Inflammatory macrophage treated with lipopolysaccharide for 4 hours (primary cell): ENCODE measurements around the gene DTNB.
"Not testable (repeated sequence)": the region's sequence is repeated elsewhere in the genome, so short reads cannot be mapped to it uniquely, and the experiment has no call there.

Experiments
- DNase-seq: peaks from one replicate; pipeline ENCODE4 v3.0.0-alpha.2; 2020

The DTNB gene

DNA sequence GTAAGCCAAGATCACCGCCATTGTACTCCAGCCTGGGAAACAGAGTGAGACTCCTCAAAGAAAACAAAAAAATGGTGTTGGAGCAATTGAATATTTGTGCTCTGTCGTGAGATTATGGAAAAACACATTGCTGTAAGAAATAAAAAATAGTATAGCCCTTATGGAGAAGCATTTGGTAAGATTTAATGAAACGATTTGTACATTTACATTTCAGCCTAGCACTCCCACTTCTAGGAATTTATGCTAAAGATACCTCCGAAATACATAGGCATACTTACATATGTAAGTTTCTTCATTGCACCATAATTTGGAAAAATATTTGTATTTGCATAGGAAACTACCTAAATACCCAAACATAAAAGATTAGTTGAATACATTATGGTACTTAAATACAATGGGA lies 8.7 kb upstream of the DTNB start:
- no peak for DNase-seq

DNA sequence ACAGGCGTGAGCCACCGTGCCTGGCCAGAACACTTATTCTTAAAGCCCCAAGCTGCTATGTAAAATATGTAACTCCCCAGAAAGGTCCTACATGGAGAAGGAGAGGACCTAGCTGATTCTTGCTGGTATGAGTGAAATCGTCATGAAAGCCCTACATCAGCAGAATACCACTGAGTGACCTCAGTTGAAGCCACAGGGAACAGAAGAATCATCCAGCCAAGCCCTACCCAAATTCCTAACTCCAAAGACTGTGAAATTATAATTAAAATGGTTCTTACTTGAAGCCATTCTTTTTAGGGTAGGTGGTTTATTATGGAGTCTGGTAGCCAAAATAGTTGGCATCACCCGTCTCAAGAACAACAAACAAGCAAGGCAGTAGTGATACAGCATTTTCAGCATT lies 4.5 kb upstream of the DTNB start:
- DNase-seq, result no peak

DNA sequence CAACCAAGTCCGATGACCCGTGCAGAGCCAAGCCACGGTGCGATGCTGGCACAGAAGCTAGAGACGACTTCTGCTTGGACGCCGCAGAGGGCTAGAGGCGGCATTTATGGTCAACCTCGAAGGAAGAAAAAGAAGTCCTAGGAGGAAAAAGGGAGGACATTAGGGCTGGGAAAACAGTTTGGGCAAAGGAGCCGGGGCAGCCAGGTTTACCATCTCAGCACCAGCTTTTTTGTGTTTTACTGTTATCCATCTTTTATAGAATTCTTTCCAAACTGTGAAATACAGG lies 643 bp upstream of the DTNB start:
- peak; percentile 25 for DNase-seq

DNA sequence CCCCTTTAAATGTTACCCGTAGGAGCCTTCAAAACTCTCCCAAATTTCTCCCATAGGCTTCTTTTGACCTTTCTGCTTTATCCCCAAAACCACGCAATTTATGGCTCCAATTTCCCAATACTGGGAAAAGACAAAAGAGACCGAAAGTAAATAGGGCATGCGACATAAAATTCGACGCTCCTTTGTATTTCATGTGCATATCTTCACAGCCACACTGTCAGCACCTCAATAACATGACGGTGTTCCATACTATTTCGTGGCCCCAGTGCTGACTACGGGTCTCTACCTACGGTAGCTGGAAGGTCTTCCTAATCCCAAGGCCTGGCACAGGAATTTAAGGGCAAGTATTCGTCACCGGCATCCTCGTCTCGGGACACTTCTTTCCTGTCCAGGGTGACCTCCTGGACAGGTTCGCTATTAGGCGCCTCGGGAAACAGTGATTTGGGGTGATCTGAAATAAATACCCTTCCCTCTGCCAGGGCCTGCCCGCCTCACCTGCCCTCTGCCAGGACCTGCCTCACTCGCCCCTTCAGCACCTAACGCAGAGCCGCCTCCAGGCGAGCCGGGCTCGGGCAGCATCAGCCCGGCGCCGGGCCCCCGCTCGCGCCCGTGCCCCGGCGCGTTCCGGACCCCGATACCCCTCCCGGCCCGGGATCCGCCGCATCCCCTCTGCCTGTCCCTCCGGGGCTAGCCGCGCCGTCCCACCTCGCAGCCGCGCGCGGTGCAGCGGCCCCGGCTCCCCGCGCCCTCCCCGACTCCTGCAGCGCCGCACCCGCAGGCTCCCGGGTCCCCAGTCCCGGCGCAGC lies 680 bp downstream of the DTNB start:
- no peak for DNase-seq

DNA sequence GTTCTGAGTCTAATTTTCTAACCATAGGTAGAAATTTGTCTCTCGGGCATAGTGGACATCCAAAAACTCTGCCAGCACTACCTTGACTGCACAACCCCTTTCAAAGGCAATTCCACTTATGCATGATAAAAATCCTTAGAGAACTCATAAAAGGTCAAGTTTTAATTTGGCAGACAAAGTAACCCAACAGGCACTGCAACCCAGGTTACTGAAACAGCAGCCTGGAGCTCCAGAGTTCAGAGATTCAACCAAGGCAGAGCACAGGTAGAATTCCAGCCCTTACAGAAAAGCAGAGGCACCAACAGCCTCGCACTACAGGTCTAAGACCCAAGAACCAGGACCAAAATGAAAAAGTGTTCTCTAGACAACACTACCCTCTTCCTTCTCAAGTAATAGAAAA lies 1.8 kb downstream of the DTNB start:
- DNase-seq, result no peak

DNA sequence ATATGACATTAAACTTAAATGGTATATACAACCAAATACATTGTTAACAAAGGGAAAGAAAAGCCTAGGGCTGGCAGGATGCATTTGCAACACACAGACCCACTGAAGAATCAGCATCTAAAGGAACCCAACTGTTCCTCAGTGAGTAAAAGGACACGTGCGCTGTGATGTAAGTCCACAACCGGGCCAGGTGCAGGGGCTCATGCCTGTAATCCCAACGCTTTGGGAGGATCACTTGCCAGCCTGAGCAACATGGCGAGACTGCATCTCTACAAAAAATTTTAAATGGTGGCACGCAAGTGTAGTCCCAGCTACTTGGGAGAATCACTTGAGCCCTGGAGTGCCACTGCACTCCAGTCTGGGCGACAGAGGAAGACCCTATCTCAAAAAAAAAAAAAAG lies 3.9 kb downstream of the DTNB start:
- DNase-seq, result no peak

DNA sequence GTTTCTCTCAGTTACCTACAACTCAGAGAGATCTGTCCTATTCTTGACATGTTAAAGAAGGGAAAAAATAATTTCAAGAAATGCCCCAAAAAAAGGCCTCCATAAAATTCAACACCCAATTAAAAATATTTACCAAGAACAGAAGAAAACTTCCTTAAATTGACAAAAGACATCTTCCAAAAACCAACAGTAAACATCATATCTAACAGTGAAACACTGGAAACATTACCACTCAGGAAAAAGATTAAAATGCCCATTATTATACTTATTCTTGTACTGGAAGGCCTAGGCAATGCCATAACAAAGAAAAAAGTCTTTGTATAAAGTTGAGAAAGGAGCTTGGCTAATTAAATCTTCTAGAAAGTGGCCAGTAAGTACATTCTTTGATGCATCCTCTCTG lies 7.2 kb downstream of the DTNB start:
- no peak for DNase-seq

DNA sequence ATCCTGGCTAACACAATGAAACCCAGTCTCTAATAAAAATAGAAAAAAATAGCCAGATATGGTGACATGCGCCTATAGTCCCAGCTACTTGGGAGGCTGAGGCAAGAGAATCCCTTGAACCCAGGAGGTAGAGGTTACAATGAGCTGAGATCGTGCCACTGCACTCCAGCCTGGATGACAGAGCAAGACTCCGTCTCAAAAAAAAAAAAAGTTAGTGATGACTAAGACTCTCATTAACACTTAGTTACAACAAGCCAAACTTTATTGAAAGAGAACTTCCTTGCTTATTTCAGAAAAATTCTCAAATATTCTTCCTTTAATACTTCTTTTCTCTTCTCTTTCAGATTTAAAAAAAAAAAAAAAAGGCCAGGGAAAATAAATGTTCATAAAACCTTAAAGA lies 7.9 kb downstream of the DTNB start:
- not testable (repeated sequence) for DNase-seq

DNA sequence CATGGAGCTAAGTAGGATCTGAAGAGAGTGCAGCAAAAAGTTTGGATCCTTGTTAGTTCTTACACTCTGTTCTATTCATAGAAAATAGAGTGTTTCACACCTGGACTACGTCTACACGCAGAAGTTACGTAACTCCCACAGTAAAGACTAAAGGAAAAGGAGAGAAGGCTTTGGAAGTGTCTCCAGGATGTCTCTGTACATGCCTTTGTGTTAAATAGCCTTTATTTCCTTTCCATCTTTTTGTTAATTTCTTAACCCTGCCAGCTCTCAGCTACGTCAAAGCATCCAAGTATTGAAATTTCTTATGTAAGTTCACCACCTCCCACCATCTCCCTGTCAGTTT lies 8.4 kb downstream of the DTNB start:
- DNase-seq, result no peak

DNA sequence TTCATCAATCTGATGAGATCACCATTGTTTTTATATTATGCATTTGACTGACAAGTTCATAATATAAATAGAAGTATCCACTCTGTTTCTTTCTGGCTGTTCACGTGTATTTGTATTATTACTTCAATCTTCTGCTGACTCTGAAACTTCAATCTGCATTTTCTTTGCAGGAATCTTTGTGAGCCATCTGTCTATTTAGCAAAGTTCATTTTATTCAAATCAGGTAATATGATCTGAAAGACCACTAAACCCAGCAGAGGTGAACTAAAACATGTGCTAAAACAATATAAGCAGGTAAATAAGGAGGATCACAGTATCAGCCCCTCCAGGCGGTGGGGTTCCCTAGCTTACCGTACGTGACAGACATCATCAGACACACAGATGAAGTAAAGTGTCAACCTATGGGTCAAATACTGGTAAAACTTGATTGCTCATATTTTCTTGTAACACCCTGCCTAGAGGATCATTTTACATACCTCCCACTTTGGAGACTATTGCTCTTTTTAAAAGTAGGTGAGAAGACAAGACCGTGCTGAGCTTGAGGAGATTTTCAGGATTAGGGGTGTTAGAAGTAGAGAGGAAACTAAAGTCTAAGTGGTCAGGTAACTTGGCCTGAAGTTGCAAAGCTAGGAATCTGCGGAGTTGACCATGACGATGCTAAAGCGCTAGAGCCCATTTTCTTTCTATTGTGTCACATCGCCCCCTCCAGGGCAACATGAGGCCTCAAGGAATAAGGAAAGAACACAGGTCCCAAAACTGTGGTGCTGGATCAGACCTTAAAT lies 9.0 kb downstream of the DTNB start:
- peak; percentile 73 for DNase-seq

DNA sequence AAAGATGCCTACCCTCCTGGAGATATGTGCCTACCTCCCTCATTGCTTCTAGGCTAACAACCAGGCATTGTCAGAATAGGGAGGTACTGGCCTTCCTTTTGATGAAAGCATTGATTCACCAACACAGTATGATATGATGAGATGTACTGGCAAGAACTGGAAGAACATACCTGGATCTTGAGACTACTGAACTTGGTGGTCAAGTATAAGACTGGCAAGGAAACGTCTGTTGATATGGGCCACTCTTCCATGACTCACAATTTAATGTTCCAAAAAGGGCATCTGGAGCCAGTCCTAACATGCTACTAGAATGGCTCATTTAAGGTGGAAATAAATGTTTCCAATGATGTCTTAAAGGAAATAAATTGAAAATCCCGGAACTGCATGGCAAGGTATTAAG lies 18.1 kb downstream of the DTNB start:
- DNase-seq, result no peak

DNA sequence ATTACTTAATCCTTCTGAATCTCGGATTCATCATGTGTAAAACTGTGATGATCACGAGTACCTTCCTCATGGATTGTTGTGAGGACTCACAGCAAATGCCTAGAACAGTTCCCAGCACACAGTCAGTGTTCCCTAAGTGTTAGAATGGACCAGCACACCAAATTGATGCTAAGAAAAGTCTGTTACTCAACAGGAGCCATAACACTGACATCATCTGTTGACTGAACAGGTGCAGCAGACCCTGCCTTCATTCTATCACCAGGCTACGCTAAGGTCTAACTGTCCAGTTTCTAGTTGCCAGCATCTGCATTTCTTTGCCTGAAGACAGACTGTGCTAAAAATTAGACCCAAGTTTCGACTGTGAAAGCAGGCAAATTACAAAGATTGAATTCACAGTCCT lies 18.6 kb downstream of the DTNB start:
- no peak for DNase-seq

DNA sequence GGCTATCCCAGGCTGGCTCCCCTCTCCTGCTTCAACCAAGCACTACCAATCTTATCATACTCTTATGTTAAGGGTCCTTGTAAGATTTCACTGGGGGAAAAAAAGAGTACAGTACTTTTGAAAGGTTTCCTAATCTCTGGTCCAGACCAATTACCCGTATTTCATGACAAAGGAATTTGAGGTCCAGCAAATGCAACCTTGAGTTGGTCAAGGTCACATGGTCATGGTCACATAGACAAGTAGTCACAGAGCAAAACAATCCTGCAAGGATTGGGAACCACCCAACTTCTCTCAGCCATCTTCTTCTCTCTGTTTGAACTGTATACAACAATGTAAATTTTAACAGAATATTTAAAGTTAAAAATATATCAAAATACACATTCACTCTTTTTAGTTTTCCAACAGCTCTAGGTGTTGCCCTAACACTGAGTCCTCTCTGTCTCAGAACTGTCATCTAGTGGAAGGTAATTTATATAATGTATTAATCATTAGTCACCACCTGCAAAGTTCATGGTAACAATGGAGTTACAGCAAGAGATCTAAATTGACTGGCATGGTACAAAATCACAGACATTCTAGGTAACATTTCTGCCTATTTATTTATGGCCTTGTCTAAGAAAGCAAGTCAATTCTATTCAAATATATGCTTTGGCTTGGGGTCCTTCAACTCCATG lies 21.5 kb downstream of the DTNB start:
- DNase-seq, result peak; percentile 44

DNA sequence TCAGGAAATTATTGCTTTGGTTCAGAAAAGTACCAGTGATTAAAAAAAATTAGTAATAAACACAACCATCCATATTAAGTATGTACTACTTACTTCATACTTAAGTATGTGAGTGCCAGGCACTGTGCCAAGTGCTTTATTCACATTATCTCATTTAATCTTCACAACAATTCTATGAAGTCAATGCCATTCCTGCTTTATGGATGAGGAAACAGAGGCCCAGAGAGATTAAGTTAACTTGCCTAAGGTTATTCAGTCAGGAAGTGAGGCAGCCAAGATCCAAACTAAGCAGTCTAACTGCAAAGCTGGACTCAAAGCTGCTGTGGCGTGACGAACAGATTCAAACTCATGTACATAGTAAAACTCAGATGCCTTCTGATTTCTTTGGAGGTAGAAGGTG lies 22.3 kb downstream of the DTNB start:
- no peak for DNase-seq

DNA sequence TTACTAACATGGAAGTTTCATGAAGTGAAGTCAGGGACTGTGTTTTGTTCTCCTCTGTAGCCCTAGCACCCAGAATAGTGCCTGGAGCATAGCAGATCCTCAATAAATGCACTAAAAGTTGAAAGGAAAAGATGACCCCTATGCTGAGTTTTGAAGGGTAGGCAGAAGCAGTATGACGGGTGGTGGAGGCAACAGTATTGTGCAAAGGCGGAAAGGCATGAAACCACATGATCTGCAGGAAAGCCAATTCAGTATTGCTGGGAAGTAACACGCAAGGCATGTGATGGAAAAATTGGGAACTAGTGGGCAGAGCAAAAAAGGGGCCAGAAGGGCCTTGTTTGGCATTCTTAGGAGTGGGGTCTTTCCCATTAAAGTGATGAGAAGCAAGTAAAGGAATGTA lies 23.1 kb downstream of the DTNB start:
- peak; percentile 80 for DNase-seq

DNA sequence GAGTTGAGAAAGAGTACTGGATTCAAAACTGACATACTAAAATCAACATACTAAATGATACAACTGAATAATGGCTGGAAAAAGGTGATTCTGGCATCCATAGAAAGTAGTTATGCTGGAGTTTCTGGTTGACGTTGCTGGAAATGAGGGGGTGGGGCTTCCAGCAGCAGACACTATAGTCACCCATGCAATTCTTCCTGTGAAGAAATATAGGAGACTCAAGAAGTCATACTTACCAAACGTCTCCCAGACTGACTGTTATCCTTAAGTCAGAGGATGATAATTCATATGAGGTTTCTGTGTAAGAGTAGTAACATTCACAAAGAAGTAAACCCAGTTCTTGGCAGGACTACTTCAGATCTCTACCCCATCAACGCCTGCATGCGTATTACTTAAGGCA lies 23.6 kb downstream of the DTNB start:
- peak; percentile 90 for DNase-seq

DNA sequence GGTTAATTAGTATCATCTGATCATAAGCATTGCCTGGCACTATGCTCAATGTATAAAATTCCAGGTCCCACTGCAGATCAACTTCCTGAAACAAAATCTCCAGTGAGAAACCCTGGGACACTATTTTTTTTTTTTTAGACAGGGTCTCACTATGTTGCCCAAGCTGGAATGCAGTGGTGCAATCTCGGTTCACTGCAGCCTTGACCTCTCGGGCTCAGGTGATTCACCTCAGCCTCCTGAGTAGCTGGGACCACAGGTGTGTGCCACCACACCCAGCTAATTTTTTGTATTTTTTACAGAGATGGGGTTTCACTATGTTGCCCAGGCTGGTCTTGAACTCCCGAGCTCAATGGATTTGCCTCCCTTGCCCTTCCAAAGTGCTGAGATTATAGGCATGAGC lies 31.1 kb downstream of the DTNB start:
- no peak for DNase-seq

DNA sequence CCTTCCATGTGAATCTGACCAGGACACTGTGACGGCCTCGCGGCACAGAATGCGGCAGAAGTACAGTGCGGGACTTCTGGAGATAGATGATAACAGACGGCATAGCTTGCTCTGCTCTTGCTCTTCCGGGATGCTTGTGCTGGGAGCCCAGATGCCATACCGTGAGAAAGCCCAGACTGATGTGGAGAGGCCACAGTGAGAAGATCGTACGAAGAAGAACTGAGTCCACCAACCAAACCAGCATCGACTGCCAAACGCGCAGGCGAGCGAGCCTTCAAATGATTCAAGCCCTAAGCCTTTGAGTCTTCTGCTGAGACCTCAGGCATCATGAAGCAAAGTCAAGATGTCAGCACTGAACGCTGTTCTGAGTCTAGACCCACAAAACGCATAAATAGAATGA lies 33.7 kb downstream of the DTNB start:
- DNase-seq, result no peak

DNA sequence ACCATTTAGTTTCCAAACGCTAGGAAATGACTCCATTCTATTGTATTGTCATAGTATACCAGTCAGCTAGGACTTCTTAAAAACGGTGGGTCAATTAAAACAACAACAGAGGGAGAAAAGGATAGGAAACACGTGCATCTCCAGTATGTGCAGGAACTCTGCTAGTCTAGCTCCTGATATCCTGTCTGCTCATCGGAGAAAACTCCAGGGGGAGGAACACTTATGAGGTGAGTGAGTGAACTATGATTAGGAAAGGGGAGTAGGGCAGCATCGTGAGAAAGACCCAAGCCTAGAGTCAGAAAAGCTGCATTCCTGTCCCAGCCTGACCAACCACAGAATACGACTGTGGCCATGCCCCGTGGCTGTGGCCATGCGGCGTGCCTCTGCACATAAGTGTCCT lies 34.2 kb downstream of the DTNB start:
- no peak for DNase-seq

DNA sequence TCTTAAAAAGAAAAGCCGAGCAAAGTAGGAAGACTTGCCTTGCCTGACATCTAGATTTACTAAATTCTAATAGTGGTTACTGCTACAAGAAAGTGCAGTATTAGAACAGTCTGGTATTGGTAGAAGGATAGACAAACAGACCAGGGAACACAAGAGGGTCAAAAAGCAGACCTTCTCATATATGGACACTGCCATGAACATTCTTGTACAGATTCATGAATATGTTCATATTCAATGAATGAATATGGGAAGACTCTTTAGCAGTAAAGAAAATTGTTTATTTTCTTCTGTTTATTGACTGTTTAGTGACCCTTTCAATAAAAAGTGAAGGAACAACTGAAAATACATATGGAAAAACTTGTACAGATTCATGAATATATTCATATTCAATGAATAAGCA lies 37.6 kb downstream of the DTNB start:
- no peak for DNase-seq

DNA sequence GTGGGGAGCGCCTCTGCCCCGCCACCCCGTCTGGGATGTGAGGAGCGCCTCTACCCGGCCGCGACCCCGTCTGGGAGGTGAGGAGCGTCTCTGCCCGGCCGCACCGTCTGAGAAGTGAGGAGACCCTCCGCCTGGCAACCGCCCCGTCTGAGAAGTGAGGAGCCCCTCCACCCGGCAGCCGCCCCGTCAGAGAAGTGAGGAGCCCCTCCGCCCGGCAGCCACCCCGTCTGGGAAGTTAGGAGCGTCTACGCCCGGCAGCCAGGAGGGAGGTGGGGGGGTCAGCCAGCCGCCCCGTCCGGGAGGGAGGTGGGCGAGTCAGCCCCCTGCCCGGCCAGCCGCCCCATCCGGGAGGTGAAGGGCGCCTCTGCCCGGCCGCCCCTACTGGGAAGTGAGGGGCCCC lies 39.6 kb downstream of the DTNB start:
- not testable (repeated sequence) for DNase-seq

DNA sequence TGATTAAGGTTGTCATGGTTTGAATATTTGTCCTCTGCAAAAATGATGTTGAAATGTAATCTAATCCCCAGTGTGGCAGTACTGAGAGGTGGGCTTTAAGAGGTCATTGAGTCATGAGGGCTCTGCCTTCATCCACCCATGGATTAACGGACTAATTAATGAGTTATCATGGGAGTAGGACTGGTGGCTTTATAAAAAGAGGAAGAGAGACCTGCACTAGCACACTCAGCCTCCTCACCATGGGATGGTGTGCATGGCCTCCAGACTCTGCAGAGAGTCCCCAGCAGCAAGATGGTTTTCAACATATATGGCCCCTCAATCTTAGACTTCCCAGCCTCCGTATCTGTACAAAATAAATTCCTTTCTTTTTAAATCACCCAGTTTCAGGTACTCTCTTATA lies 41.0 kb downstream of the DTNB start:
- DNase-seq, result no peak

DNA sequence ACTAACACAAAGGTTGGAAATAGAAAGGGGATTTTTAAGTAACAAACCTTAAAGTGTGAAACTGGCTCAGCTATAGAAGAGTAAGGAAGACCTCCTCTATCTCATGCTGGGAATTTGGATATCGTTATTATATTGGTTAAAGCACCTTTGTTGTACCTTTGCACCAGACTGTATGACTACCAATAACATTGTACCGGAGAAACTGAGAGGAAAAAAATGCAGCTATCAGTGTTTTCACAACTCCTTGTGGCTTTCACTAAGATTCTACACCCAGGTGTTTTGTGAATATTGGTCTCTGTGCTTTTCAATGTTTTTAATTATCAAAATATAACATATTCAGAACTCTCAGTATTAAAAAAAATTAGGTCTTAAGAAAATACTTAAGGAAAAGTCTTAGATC lies 48.7 kb downstream of the DTNB start:
- DNase-seq, result no peak

DNA sequence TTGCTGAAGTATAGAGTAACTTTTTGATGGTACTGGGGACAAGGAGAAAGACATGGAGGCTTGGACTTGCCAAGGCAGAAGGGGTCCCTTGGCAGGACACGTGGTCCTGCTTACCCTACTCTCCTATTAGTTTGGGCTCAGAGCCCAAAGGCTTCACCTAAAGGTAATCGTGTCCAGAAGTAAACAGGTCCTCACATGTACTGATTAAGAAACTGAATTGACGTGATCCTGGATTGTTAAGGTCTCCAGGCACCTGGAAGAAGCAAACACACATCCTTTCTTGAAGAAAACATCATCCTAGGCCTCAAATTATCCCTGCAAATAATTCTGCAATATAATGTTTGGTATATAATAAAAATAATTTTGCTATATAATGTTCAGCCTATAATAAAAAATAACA lies 50.0 kb downstream of the DTNB start:
- no peak for DNase-seq

DNA sequence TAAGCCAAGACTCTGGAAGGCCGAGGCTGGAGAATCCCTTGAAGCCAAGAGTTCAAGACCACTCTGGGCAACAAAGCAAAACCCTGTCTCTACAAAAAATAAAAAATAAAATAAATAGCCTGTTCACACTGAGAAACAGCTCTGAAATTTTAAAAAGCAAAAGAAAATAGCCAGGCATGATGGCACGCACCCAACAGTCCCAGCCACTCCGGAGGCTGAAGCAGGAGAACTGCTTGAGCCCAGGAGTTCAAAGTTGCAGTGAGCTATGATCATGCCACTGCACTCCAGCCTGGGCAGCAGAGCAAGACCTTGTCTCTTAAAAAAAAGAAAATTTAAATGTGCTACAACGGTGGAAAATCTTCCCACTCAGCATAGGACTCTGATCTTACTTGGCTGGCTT lies 52.7 kb downstream of the DTNB start:
- DNase-seq, result no peak
